ENCODE measurements around the gene SH3D19. TPM values are rescaled to one million over a fixed set of nuclear protein-coding genes. Genes with fewer than 3 reads are reported as not detected.
"Not testable (repeated sequence)": the region's sequence is repeated elsewhere in the genome, so short reads cannot be mapped to it uniquely, and the experiment has no call there.

SH3D19 gene
- total RNA-seq, 6 donors from 2014 or later = 91.2 to 225 (median 103) TPM

- ATAC-seq (ENCODE audit: low FRiP score in 2 of 2) (no peak), DNase-seq (no peak)
- Histone ChIP-seq H3K4me1 (no peaks in the 10 kb centered on the region), H3K9me3 (no peaks in the 10 kb centered on the region), H3K27ac (no peak overlapping the region), H3K36me3 (no peaks in the 10 kb centered on the region), H3K27me3 (no peaks in the 10 kb centered on the region), H3K4me3 (no peak overlapping the region)
- WGBS, 2 donors = 77 to 86% methylated on average over 8 of the region's 8 CpGs
- no peak for TF ChIP-seq CTCF (IDR thresholded peaks at IDR 0.05)
- TF ChIP-seq POLR2A (IDR thresholded peaks at IDR 0.05) = no peak
These were observed 237.9 kb downstream of the SH3D19 start for GRCh38 chr4:151087467-151087866.

- H3K4me3 ChIP-seq; ATAC-seq (ENCODE audit: low FRiP score in 2 of 2); H3K4me1 ChIP-seq; H3K27me3 ChIP-seq; DNase-seq; H3K36me3 ChIP-seq; H3K9me3 ChIP-seq; H3K27ac ChIP-seq: not testable (repeated sequence)
- 88% methylated on average over 2 of the region's 2 CpGs for WGBS, 2 donors
These were observed 247.4 kb downstream of the SH3D19 start for GRCh38 chr4:151077978-151078377.

- Histone ChIP-seq H3K4me1 (no peaks in the 10 kb centered on the region), H3K27me3 (no peaks in the 10 kb centered on the region), H3K4me3 (no peak overlapping the region), H3K27ac (no peak overlapping the region), H3K36me3 (no peaks in the 10 kb centered on the region), H3K9me3 (no peaks in the 10 kb centered on the region)
- DNase-seq (no peak), ATAC-seq (ENCODE audit: low FRiP score in 2 of 2) (no peak)
- TF ChIP-seq EP300 (IDR thresholded peaks at IDR 0.05) (no peak), CTCF (IDR thresholded peaks at IDR 0.05) (no peak), POLR2AphosphoS5 (IDR thresholded peaks at IDR 0.05) (no peak), POLR2A (IDR thresholded peaks at IDR 0.05) (no peak)
These were observed 250.9 kb downstream of the SH3D19 start for GRCh38 chr4:151074416-151074916.

Small RNA genes within 50 kb of the gene (small RNA-seq; reads per million reads assigned to genes)
- gene AC104819.2 = 0 to 0.33 (median 0) reads per million in 4 donors
- gene RNU6-1282P = 0 reads per million in 4 donors
- gene SNORD73A = 0 reads per million in 4 donors
- gene SNORD73B = 0 reads per million in 4 donors

Other genes with a start within 250 kb of the SH3D19 start
- gene RPS3A, start 226.0 kb downstream of the SH3D19 start, total RNA-seq = 1,000 to 10,000 TPM in 5 of 6 donors, 100 to 1,000 TPM in 1; 887 to 2,310 (median 1,343) TPM
- not detected for gene PRSS48, start 48.4 kb downstream of the SH3D19 start, total RNA-seq
- 10 to 100 TPM; 13.5 to 36.1 (median 20.5) TPM for gene FHIP1A, start 83.6 kb upstream of the SH3D19 start, total RNA-seq